DOHH2 (cell line): Measurements from ENCODE around the gene TEX52.

Experiments used
- H3F3A ChIP-seq: fragments of 200-600 bp; sonication (generic), shearing (Covaris generic); 2 replicates; pipeline ENCODE4 v1.6.0; 2016; ENCODE audit warnings: antibody characterized with exemption, mild to moderate bottlenecking; ENCODE audit not compliant: control insufficient read depth, insufficient read depth
- H3K27ac ChIP-seq: fragments of 200-600 bp; sonication (generic); 2 replicates; pipeline ENCODE4 v1.5.1; 2014; ENCODE audit warnings: low read depth, mild to moderate bottlenecking, low read length, moderate library complexity
- H3K27me3 ChIP-seq: fragments of 200-600 bp; sonication (generic); 2 replicates; pipeline ENCODE4 v1.6.1; 2014; ENCODE audit warnings: mild to moderate bottlenecking, low read length, mixed read lengths; ENCODE audit not compliant: control insufficient read depth
- H3K36me3 ChIP-seq: fragments of 200-600 bp; sonication (generic); 2 replicates; pipeline ENCODE4 v1.6.1; 2014; ENCODE audit warnings: mild to moderate bottlenecking, low read length, moderate library complexity, mixed read lengths; ENCODE audit not compliant: control insufficient read depth
- H3K4me1 ChIP-seq: fragments of 200-600 bp; sonication (generic); 2 replicates; pipeline ENCODE4 v1.6.1; 2014; ENCODE audit warnings: mild to moderate bottlenecking, low read length, mixed read lengths; ENCODE audit not compliant: control insufficient read depth
- H3K4me2 ChIP-seq: fragments of 200-600 bp; sonication (generic); 2 replicates; pipeline ENCODE4 v1.6.0; 2014; ENCODE audit warnings: mild to moderate bottlenecking, low read length, moderate library complexity
- H3K4me3 ChIP-seq: fragments of 200-600 bp; sonication (generic); 2 replicates; pipeline ENCODE4 v1.5.1; 2014; ENCODE audit warnings: mild to moderate bottlenecking, low read length, mixed read lengths
- H3K79me2 ChIP-seq: fragments of 200-600 bp; sonication (generic); 2 replicates; pipeline ENCODE4 v1.6.1; 2014; ENCODE audit warnings: mild to moderate bottlenecking, low read length, mixed read lengths; ENCODE audit not compliant: control insufficient read depth
- H3K9me2 ChIP-seq: fragments of 200-600 bp; sonication (generic); replicated peaks from 2 replicates; pipeline ENCODE4 v1.6.1; 2014; ENCODE audit warnings: mild to moderate bottlenecking, low read length, mixed read lengths; ENCODE audit not compliant: control insufficient read depth
- H3K9me3 ChIP-seq: fragments of 200-600 bp; sonication (generic); 2 replicates; pipeline ENCODE4 v1.6.1; 2014; ENCODE audit warnings: antibody characterized with exemption, low read length, mixed read lengths; ENCODE audit not compliant: control insufficient read depth, insufficient read depth
- H4K20me1 ChIP-seq: fragments of 200-600 bp; sonication (generic); 2 replicates; pipeline ENCODE4 v1.6.0; 2014; ENCODE audit warnings: low read depth, mild to moderate bottlenecking, antibody characterized with exemption, low read length, moderate library complexity; ENCODE audit not compliant: control insufficient read depth, insufficient read depth
- EZH2phosphoT487 ChIP-seq: fragments of 200-600 bp; sonication (generic); IDR thresholded peaks from 2 replicates; pipeline ENCODE4 v1.6.1; 2017; ENCODE audit warnings: borderline replicate concordance, mild to moderate bottlenecking, antibody characterized with exemption, low read length, moderate library complexity, mixed read lengths
- TF ChIP-seq, protein P1 (sequence below): fragments of 200-600 bp; sonication (generic); IDR thresholded peaks from one replicate; pipeline ENCODE4 v1.5.1; 2014; ENCODE audit warnings: antibody characterized with exemption, mild to moderate bottlenecking, low read depth, low read length; ENCODE audit not compliant: poor library complexity, severe bottlenecking

The TEX52 gene

DNA sequence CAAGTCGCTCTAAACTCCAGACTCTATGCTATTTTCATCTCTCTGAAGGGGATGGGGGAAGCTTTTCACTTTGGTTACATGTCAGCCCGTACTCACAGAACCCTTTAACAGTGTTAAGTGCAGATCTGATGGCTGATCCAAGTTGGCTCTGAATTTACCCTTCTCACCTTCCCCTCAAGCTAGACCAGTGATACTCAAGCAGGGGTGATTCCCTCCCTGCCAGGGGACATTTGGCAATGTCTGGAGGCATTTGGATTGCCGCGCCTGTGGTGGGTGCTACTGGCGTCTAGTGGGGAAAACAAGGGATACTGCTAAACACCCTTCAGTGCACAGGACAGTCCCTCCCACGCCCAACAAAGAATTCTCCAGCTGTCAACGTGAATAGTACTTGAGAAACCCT, 6.0 kb upstream of the TEX52 start:
- Histone ChIP-seq H4K20me1 (peaks cover 2% of the 10 kb centered on the region; the same call in 1 of the 2 replicates), H3F3A (peaks cover 2% of the 10 kb centered on the region; the same call in 1 of the 2 replicates), H3K4me2 (no peak overlapping the region), H3K36me3 (peaks cover 82% of the 10 kb centered on the region), H3K27ac (no peak overlapping the region), H3K9me3 (no peaks in the 10 kb centered on the region), H3K27me3 (no peaks in the 10 kb centered on the region), H3K4me3 (no peak overlapping the region), H3K9me2 (no peaks in the 10 kb centered on the region), H3K4me1 (no peaks in the 10 kb centered on the region), H3K79me2 (no peaks in the 10 kb centered on the region)
- TF ChIP-seq, protein P1, sequence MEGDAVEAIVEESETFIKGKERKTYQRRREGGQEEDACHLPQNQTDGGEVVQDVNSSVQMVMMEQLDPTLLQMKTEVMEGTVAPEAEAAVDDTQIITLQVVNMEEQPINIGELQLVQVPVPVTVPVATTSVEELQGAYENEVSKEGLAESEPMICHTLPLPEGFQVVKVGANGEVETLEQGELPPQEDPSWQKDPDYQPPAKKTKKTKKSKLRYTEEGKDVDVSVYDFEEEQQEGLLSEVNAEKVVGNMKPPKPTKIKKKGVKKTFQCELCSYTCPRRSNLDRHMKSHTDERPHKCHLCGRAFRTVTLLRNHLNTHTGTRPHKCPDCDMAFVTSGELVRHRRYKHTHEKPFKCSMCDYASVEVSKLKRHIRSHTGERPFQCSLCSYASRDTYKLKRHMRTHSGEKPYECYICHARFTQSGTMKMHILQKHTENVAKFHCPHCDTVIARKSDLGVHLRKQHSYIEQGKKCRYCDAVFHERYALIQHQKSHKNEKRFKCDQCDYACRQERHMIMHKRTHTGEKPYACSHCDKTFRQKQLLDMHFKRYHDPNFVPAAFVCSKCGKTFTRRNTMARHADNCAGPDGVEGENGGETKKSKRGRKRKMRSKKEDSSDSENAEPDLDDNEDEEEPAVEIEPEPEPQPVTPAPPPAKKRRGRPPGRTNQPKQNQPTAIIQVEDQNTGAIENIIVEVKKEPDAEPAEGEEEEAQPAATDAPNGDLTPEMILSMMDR: no peak
- no peak for TF ChIP-seq EZH2phosphoT487

DNA sequence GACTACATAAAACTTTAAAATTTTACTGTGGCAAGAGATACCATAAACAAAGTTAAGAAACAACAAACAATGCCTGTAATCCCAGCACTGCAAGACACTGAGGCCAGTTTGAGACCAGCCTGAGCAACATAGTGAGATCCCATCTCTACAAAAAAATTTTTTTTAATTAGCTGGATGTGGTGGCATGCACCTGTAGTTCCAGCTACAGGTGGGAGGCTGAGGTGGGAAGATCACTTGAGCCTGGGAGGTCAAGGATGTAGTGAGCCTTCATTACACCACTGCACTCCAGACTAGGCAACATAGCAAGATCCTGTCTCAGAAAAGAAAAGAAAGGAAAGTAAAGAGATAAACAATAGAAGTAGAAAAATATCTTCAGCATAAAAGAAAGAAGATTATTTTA, 3.3 kb upstream of the TEX52 start:
- no peaks in the 10 kb centered on the region for H3K9me3 ChIP-seq
- H3K27ac ChIP-seq: no peak overlapping the region
- no peak overlapping the region for H3K4me3 ChIP-seq
- no peaks in the 10 kb centered on the region for H3K79me2 ChIP-seq
- H4K20me1 ChIP-seq: peaks cover 6% of the 10 kb centered on the region; the same call in 1 of the 2 replicates
- peaks cover 63% of the 10 kb centered on the region for H3K36me3 ChIP-seq
- H3K4me1 ChIP-seq: no peaks in the 10 kb centered on the region
- H3K9me2 ChIP-seq: no peaks in the 10 kb centered on the region
- peaks cover 7% of the 10 kb centered on the region for H3F3A ChIP-seq
- no peaks in the 10 kb centered on the region for H3K27me3 ChIP-seq
- TF ChIP-seq, protein P1: no peak
- no peak for TF ChIP-seq EZH2phosphoT487
- H3K4me2 ChIP-seq: no peak overlapping the region

DNA sequence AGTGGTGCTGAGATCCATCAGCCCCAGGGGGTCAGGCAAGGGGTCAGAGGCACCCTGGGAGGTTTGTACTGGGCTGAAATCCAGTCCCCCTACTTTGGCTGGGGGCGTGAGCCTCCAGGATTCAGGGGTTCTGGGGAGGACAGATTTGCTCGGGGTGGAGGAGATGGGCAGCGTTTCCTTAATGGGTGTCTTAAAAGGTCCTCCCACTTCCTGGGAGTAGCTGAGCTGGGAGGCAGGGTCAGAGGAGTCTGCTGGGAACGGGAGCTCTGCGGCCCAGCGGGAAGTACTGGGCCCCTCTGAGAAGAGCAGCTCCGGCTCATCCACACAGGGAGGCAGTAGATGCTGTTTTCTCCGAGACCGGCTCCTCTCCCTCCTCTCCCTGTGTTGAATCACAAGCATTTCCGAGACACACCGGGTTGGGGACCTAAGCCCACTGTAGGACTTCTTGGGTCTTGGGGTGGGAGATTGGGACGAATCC, 2.1 kb upstream of the TEX52 start:
- H3K27me3 ChIP-seq: no peaks in the 10 kb centered on the region
- peaks cover 51% of the 10 kb centered on the region for H3K36me3 ChIP-seq
- H3K4me1 ChIP-seq: no peaks in the 10 kb centered on the region
- no peaks in the 10 kb centered on the region for H3K9me3 ChIP-seq
- no peak overlapping the region for H3K27ac ChIP-seq
- H4K20me1 ChIP-seq: peaks cover 6% of the 10 kb centered on the region; the same call in 1 of the 2 replicates
- H3K4me3 ChIP-seq: no peak overlapping the region
- TF ChIP-seq EZH2phosphoT487: no peak
- TF ChIP-seq, protein P1: no peak
- H3K79me2 ChIP-seq: no peaks in the 10 kb centered on the region
- H3K9me2 ChIP-seq: no peaks in the 10 kb centered on the region
- peaks cover 7% of the 10 kb centered on the region for H3F3A ChIP-seq
- no peak overlapping the region for H3K4me2 ChIP-seq

DNA sequence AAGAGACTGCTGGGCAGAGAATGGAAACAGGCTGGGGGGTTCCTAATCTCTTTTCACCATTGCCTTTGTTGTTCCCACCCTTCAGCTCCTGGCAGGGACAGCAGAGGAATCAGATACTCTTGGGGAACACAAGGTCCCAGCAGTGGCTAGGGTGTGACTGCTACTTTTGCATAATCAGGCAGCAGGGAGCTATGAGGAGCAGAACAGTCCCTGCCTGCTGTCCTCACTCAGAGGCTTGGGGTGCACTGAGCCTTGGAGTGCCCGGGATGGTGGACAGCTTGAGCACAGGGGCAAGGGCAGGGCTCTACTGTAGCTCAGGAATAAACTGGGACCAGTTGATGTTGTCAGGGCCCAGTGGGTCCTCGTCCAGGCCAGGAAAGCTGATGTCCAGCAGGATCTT, 1.5 kb upstream of the TEX52 start:
- TF ChIP-seq, protein P1: no peak
- no peak for TF ChIP-seq EZH2phosphoT487
- Histone ChIP-seq H3F3A (peaks cover 7% of the 10 kb centered on the region), H3K27ac (no peak overlapping the region)

More for the DNA sequence above, 1.5 kb upstream of the TEX52 start:
- Histone ChIP-seq H3K9me3 (no peaks in the 10 kb centered on the region), H3K4me1 (no peaks in the 10 kb centered on the region), H4K20me1 (peaks cover 6% of the 10 kb centered on the region; the same call in 1 of the 2 replicates), H3K27me3 (no peaks in the 10 kb centered on the region), H3K79me2 (no peaks in the 10 kb centered on the region), H3K4me2 (no peak overlapping the region), H3K36me3 (peaks cover 47% of the 10 kb centered on the region), H3K4me3 (no peak overlapping the region), H3K9me2 (no peaks in the 10 kb centered on the region)
